H1 (cell line): Measurements from ENCODE around the gene IFNL3. TPM values are rescaled to one million over a fixed set of nuclear protein-coding genes. Genes with fewer than 3 reads are reported as not detected.

Experiments used
- CTCF ChIA-PET: fragments of 300-600 bp; sonication (Branson Sonifier 250); formaldehyde crosslinking; loops from one replicate; lab custom pipeline; 2021; ENCODE audit not compliant: partially characterized antibody; lab: Charles Lee
- POLR2A ChIA-PET: fragments of 300-600 bp; sonication (Branson Sonifier 250); formaldehyde crosslinking; loops from one replicate; lab custom pipeline; 2021; ENCODE audit warnings: inconsistent platforms; ENCODE audit not compliant: partially characterized antibody; lab: Charles Lee
- DNase-seq, 2 experiments: peaks; one replicate each; pipeline versions ENCODE4 v3.0.0 to v3.0.0-alpha.2; 2010 to 2022; ENCODE audit warnings: low spot score in 2 of 2, low read depth in 1 of 2, mixed read lengths in 1 of 2
- FAIRE-seq: peaks from 2 replicates; lab custom pipeline; 2011; peaks lifted over from hg19 to GRCh38; lab: Jason Lieb, UNC
- H2AFZ ChIP-seq: 2 replicates; pipeline ENCODE4 v1.8.1; 2012; ENCODE audit warnings: low read length, inconsistent platforms
- H2AK5ac ChIP-seq: 2 replicates; pipeline ENCODE4 v1.6.1; 2013; ENCODE audit warnings: low read depth, low read length
- H2BK120ac ChIP-seq: replicated peaks from 2 replicates; pipeline ENCODE3; 2013; ENCODE audit warnings: low read depth, low read length, inconsistent platforms
- H2BK12ac ChIP-seq: 2 replicates; pipeline ENCODE4 v1.6.1; 2013; ENCODE audit warnings: low read depth, low read length
- H2BK15ac ChIP-seq: 2 replicates; pipeline ENCODE4 v1.6.1; 2013; ENCODE audit warnings: low read length
- H2BK20ac ChIP-seq: 2 replicates; pipeline ENCODE4 v1.6.1; 2013; ENCODE audit warnings: low read length
- H2BK5ac ChIP-seq: 2 replicates; pipeline ENCODE4 v1.6.1; 2013; ENCODE audit warnings: low read depth, low read length
- H3K14ac ChIP-seq: 2 replicates; pipeline ENCODE4 v1.6.1; 2013; ENCODE audit warnings: inconsistent platforms; ENCODE audit not compliant: insufficient read length
- H3K18ac ChIP-seq: 2 replicates; pipeline ENCODE4 v1.6.1; 2013; ENCODE audit warnings: low read length; ENCODE audit errors: extremely low read depth
- H3K23ac ChIP-seq: 2 replicates; pipeline ENCODE4 v1.6.1; 2013; ENCODE audit warnings: inconsistent platforms; ENCODE audit not compliant: insufficient read length
- H3K23me2 ChIP-seq: 2 replicates; pipeline ENCODE4 v1.6.1; 2013; ENCODE audit warnings: low read depth, low read length
- H3K27ac ChIP-seq: 2 replicates; pipeline ENCODE4 v1.6.1; 2011; ENCODE audit warnings: low read depth, low read length, inconsistent platforms
- H3K27me3 ChIP-seq, 4 experiments: replicated peaks in 1 of 4; 1 replicate in 1 of 4; 2 replicates in 3 of 4; pipeline versions ENCODE4 v1.6.1 to v1.8.1; 2011 to 2013; ENCODE audit warnings: low read length in 3 of 4, mild to moderate bottlenecking in 3 of 4, inconsistent platforms in 2 of 4, mixed read lengths in 2 of 4, moderate library complexity in 1 of 4; ENCODE audit not compliant: control insufficient read depth in 3 of 4, insufficient read depth in 3 of 4; ENCODE audit errors: extremely low read depth in 1 of 4
- H3K36me3 ChIP-seq, 4 experiments: 2 replicates each; pipeline versions ENCODE4 v1.6.1 to v1.8.1; 2011 to 2013; ENCODE audit warnings: mild to moderate bottlenecking in 4 of 4, low read length in 3 of 4, moderate library complexity in 2 of 4, control low read depth in 1 of 4, inconsistent platforms in 1 of 4; ENCODE audit not compliant: insufficient read depth in 4 of 4, control insufficient read depth in 2 of 4
- H3K4ac ChIP-seq: replicated peaks from 2 replicates; pipeline ENCODE3; 2013; ENCODE audit warnings: low read length, low read depth, mixed read lengths, inconsistent platforms; ENCODE audit not compliant: insufficient read length
- H3K4me1 ChIP-seq, 4 experiments: replicated peaks in 1 of 4; 1 replicate in 1 of 4; 2 replicates in 3 of 4; pipeline versions ENCODE4 v1.6.1 to v1.8.1; 2011 to 2013; ENCODE audit warnings: low read length in 3 of 4, inconsistent platforms in 2 of 4, mixed read lengths in 1 of 4; ENCODE audit not compliant: insufficient read depth in 4 of 4, control insufficient read depth in 3 of 4
- H3K4me2 ChIP-seq, 2 experiments: 2 replicates each; pipeline versions ENCODE4 v1.6.1 to v1.8.1; 2011 to 2013; ENCODE audit warnings: low read depth in 2 of 2, low read length in 2 of 2, control low read depth in 1 of 2, inconsistent platforms in 1 of 2, mild to moderate bottlenecking in 1 of 2; ENCODE audit not compliant: insufficient read depth in 1 of 2
- H3K4me3 ChIP-seq, 4 experiments: fragments of 200-600, 300-600 bp in 1 of 4; sonication (generic), shearing (Covaris generic), sonication (Bioruptor Twin) in 1 of 4; 2 replicates each; pipeline versions ENCODE4 v1.5.1 to v1.8.1; 2011 to 2016; ENCODE audit warnings: low read length in 4 of 4, low read depth in 3 of 4, control low read depth in 2 of 4, inconsistent platforms in 2 of 4, mild to moderate bottlenecking in 2 of 4, mixed read lengths in 1 of 4, moderate library complexity in 1 of 4; ENCODE audit not compliant: insufficient read depth in 2 of 4; ENCODE audit errors: extremely low read depth in 1 of 4
- H3K56ac ChIP-seq: replicated peaks from 2 replicates; pipeline ENCODE3; 2013; ENCODE audit warnings: low read depth, mild to moderate bottlenecking, mixed read lengths, low read length, inconsistent platforms; ENCODE audit not compliant: insufficient read length
- H3K79me1 ChIP-seq: 2 replicates; pipeline ENCODE4 v1.6.1; 2013; ENCODE audit warnings: low read depth, low read length, control low read depth
- H3K79me2 ChIP-seq, 2 experiments: 2 replicates each; pipeline versions ENCODE4 v1.6.1 to v1.8.1; 2012 to 2013; ENCODE audit warnings: low read length in 2 of 2, mild to moderate bottlenecking in 2 of 2, inconsistent platforms in 1 of 2; ENCODE audit not compliant: insufficient read depth in 2 of 2, control insufficient read depth in 1 of 2
- H3K9ac ChIP-seq, 4 experiments: replicated peaks in 1 of 4; 1 replicate in 1 of 4; 2 replicates in 3 of 4; pipeline versions ENCODE4 v1.6.1 to v1.8.1; 2011 to 2013; ENCODE audit warnings: low read depth in 3 of 4, low read length in 3 of 4, control low read depth in 2 of 4, mild to moderate bottlenecking in 2 of 4, moderate library complexity in 2 of 4, inconsistent platforms in 1 of 4; ENCODE audit errors: extremely low read depth in 1 of 4
- H3K9me3 ChIP-seq, 2 experiments: 2 replicates each; pipeline versions ENCODE4 v1.6.1 to v1.8.1; 2012 to 2013; ENCODE audit warnings: mild to moderate bottlenecking in 2 of 2, moderate library complexity in 2 of 2, control low read depth in 1 of 2, inconsistent platforms in 1 of 2, low read depth in 1 of 2, low read length in 1 of 2, mixed read lengths in 1 of 2; ENCODE audit not compliant: insufficient read depth in 2 of 2
- H4K20me1 ChIP-seq, 2 experiments: replicated peaks in 1 of 2; 2 replicates each; pipeline versions ENCODE3 to v1.8.1; 2011 to 2013; ENCODE audit warnings: inconsistent platforms in 2 of 2, low read length in 2 of 2, mild to moderate bottlenecking in 1 of 2; ENCODE audit not compliant: insufficient read depth in 2 of 2, control insufficient read depth in 1 of 2
- H4K5ac ChIP-seq: 2 replicates; pipeline ENCODE4 v1.6.1; 2013; ENCODE audit warnings: low read length, low read depth, mixed read lengths, inconsistent platforms; ENCODE audit not compliant: insufficient read length
- H4K8ac ChIP-seq: 2 replicates; pipeline ENCODE4 v1.8.0; 2013; ENCODE audit warnings: mild to moderate bottlenecking, moderate library complexity, low read length, inconsistent platforms; ENCODE audit not compliant: insufficient read depth; ENCODE audit errors: extremely low read depth
- H4K91ac ChIP-seq: replicated peaks from 2 replicates; pipeline ENCODE3; 2013; ENCODE audit warnings: low read length, mixed read lengths, inconsistent platforms; ENCODE audit not compliant: insufficient read length
- HDAC2 ChIP-seq, 2 experiments: fragments of 300-600 bp in 1 of 2; sonication (generic) in 1 of 2; IDR thresholded peaks; 2 replicates each; pipeline ENCODE4 v1.6.1; 2011 to 2012; ENCODE audit warnings: low read depth in 2 of 2, low read length in 2 of 2, mild to moderate bottlenecking in 2 of 2, moderate library complexity in 2 of 2, borderline replicate concordance in 1 of 2, inconsistent platforms in 1 of 2
- KDM1A ChIP-seq: fragments of 200-600, 300-600 bp; sonication (generic); IDR thresholded peaks from 2 replicates; pipeline ENCODE4 v1.7.1; 2016; ENCODE audit warnings: mild to moderate bottlenecking, low read length, borderline replicate concordance
- WGBS, 2 experiments: shearing (Covaris generic) in 1 of 2; methylation state at CpG; one replicate each; pipeline versions ENCODE4 v1.1.6 to v1.1.7; 2013 to 2015; ENCODE audit warnings: low lambda C conversion rate in 2 of 2, mixed read lengths in 2 of 2, inconsistent platforms in 1 of 2, low coverage in 1 of 2, missing lambda C conversion rate in 1 of 2; ENCODE audit not compliant: insufficient replicate concordance in 2 of 2, insufficient coverage in 1 of 2, insufficient read length in 1 of 2; ENCODE audit errors: extremely low coverage in 1 of 2, missing lambda C conversion rate in 1 of 2; 5-methylcytosine and 5-hydroxymethylcytosine counted together
- polyA plus RNA-seq, 7 experiments: library from polyadenylated mRNA; depleted of rRNA in 3 of 7; stranded (reverse) in 5 of 7; unstranded in 2 of 7; fragments of >200 nt in 5 of 7; fragments of 200-250 nt in 2 of 7; gene quantifications; 1 replicate in 5 of 7; 2 replicates in 1 of 7; 4 replicates in 1 of 7; pipeline versions ENCODE4 v1.2.1 to v1.2.3, GENCODE V29; 2011 to 2013; ENCODE audit warnings: missing spikeins in 2 of 7, mixed read lengths in 2 of 7
- total RNA-seq: library from RNA; stranded (reverse); fragmentation: NEBNext Ultra II Directional; extraction: Animal tissue kit (Norgen Biotek cat#: 25700); gene quantifications from 2 replicates; pipeline ENCODE4 v1.2.1, GENCODE V29; 2021

IFNL3 gene
- total and polyA plus RNA-seq, 2 of the 8 experiments (the other 6 are each of a cell fraction or from before 2014, with no cell fraction given): 0.11 TPM; not detected in 1

GRCh38 chr19:39207293-39207836 lies 37.4 kb downstream of the IFNL3 start:
- POLR2A ChIA-PET: interaction anchor here (1.2 kb wide), 1 partner anchor 184 kb away, joined by 4 read pairs; the partner anchor contains the start of genes MED29 and PAF1
- Histone ChIP-seq H3K9me3 (no peaks in the 10 kb centered on the region), H3K18ac (no peak overlapping the region), H4K20me1 (no peaks in the 10 kb centered on the region), H2AK5ac (no peak overlapping the region), H3K4me2 (no peak overlapping the region), H2BK5ac (no peak overlapping the region), H3K27me3 (peaks cover 4 to 23% (median 12%) of the 10 kb centered on the region in 4 experiments; a peak in 6 of 7 replicates), H4K91ac (no peak overlapping the region), H3K36me3 (no peaks in the 10 kb centered on the region), H3K23ac (no peak overlapping the region), H3K4me3 (no peak overlapping the region), H3K23me2 (no peaks in the 10 kb centered on the region), H3K79me2 (no peaks in the 10 kb centered on the region), H3K4ac (no peak overlapping the region), H3K27ac (no peak overlapping the region), H4K5ac (no peak overlapping the region), H2AFZ (no peak overlapping the region), H2BK120ac (no peak overlapping the region), H3K14ac (no peak overlapping the region), H3K79me1 (no peaks in the 10 kb centered on the region), H2BK15ac (no peak overlapping the region), H2BK12ac (no peak overlapping the region), H3K9ac (no peak overlapping the region), H2BK20ac (no peak overlapping the region), H3K56ac (no peak overlapping the region), H3K4me1 (peaks cover 0 to 5% (median under 1%) of the 10 kb centered on the region in 4 experiments; a peak in 3 of 7 replicates), H4K8ac (no peak overlapping the region)
- CTCF ChIA-PET: interaction anchor here (0.8 to 1.0 kb wide), 2 partner anchors 30 to 97 kb away, joined by 3 to 4 read pairs; no protein-coding TSS in a partner anchor
- no peak for TF ChIP-seq HDAC2 (IDR thresholded peaks at IDR 0.05; ENCODE audit: borderline replicate concordance in 1 of 2, low read depth in 2 of 2, low read length in 2 of 2)
- 0 out of 2 replicates have a peak, but pooled peaks have one; percentile 36 for TF ChIP-seq KDM1A
- 85% methylated on average over 5 of the region's 6 CpGs; no CpG with 5 or more reads in 1 of the 2 experiments for WGBS, 2 experiments
- FAIRE-seq (no peak), DNase-seq (no peak)
